Activated CD4-positive, CD25-positive, alpha-beta regulatory T cell treated with anti-CD3 and anti-CD28 coated beads, Interleukin-2, amount 50 U/mL, for 16 hours (primary cell): Measurements from ENCODE around the gene LMTK2.
"Not testable (repeated sequence)": the region's sequence is repeated elsewhere in the genome, so short reads cannot be mapped to it uniquely, and the experiment has no call there.

Source experiments
- DNase-seq: peaks from one replicate; pipeline ENCODE4 v3.0.0-alpha.2; 2020; ENCODE audit warnings: low read depth, low spot score

The LMTK2 gene

GRCh38 chr7:98105942-98106544 is 619 bp upstream of the LMTK2 start:
- no peak for DNase-seq

- DNase-seq: no peak
Observed at GRCh38 chr7:98107313-98107721, 655 bp downstream of the LMTK2 start.

DNA sequence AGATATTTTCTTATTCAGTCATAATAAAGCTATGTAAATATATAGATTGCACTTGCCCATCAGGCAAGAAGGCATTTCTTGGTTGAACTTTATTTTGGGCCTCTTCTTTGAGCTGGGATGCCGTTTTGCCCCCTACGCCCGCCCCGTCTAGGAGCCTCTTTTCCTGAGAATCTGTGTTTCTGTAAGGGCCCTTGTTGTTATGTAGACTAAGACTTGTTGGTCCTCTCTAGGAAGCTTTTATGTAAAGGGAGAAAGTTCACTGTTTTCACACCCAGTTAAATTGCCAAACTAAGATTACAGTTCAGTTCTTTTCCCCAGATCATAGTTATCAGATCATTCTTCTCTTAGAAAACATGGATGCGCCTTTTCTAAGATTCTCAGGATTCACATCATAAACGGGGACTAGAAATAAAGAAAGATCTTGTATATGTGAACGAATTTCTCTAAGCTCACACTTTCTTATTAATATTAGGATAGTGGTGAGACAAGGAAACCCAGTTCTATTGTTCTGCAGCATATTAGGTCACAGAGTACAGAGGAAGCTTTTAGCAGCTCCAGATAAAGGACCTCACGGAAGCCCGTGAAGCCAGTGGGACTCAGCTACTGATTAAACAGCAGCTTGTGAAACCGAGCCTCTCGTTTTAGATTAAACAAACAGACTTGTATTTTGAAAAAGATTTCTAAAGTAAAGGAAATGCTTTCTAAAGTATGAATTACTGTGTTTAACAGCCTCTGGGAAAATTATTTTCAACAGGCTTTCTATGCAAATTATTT is 3.8 kb downstream of the LMTK2 start:
- no peak for DNase-seq

DNA sequence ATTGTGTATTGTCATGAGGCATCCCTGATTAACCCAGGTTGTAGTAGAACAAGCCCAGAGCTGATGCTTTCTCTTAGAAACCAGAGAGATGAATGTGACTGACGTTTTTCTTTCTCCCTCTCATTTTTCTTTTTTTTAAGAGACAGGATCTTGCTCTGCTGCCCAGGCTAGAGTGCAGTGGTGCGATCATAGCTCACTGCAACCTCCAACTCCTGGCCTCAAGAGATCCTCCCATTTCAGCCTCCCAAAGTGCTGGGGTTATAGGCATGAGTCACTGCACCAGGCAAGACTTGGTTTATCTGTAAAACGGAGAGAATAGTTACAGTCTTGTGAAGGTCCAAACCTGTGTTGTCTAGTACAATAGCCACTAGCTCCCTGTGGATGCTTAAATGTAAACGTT is 5.4 kb downstream of the LMTK2 start:
- no peak for DNase-seq

- DNase-seq: no peak
Observed at GRCh38 chr7:98115746-98116525, 9.3 kb downstream of the LMTK2 start.

GRCh38 chr7:98116656-98117461 is 10.2 kb downstream of the LMTK2 start:
- DNase-seq: no peak

GRCh38 chr7:98119256-98119918 is 12.7 kb downstream of the LMTK2 start:
- no peak for DNase-seq

GRCh38 chr7:98120559-98120958 is 13.9 kb downstream of the LMTK2 start:
- no peak for DNase-seq

GRCh38 chr7:98121388-98121787 is 14.7 kb downstream of the LMTK2 start:
- DNase-seq: not testable (repeated sequence)

GRCh38 chr7:98123365-98123696 is 16.7 kb downstream of the LMTK2 start:
- no peak for DNase-seq

GRCh38 chr7:98125759-98126158 is 19.1 kb downstream of the LMTK2 start:
- DNase-seq: no peak

- no peak for DNase-seq
Observed at GRCh38 chr7:98126311-98127142, 19.9 kb downstream of the LMTK2 start.

GRCh38 chr7:98128346-98128745 is 21.7 kb downstream of the LMTK2 start:
- no peak for DNase-seq

DNA sequence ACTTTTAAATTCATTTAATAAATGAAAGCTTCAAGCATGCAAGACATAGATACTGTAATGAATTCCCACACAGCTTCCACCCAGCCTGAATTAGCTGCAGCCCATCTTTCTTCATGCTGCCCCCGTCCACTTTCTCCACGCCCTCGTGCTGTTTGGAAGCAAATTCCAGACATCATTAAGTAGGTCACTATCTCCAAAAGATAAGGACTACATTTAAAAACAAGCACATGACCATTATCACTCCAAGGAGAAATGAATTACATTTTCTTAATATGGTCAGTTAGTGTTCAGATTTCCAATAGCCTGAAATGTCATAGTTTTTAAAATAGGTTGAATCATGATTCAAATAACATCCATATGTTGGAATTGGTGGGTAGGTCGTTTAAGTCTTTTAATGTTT is 24.3 kb downstream of the LMTK2 start:
- DNase-seq: no peak

DNA sequence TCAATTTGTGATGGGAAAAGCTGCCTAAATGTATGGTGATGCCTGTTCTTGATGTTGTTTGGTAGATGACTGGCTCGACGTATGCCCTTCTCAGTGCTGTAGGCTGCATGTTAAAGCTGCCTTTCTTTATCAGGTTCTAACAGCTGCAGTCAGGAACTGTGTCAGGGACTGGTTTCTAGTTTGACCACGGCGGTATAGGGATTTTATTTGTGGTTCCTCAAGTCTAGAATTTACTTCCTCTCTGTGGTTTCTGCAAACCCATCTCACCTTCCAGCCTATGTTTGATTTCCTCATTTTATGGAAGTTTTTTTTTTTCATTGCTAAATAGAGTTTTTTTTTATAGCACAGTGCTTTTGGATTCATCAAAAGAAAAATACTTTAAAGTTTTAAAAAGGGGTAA is 26.5 kb downstream of the LMTK2 start:
- DNase-seq: no peak

DNA sequence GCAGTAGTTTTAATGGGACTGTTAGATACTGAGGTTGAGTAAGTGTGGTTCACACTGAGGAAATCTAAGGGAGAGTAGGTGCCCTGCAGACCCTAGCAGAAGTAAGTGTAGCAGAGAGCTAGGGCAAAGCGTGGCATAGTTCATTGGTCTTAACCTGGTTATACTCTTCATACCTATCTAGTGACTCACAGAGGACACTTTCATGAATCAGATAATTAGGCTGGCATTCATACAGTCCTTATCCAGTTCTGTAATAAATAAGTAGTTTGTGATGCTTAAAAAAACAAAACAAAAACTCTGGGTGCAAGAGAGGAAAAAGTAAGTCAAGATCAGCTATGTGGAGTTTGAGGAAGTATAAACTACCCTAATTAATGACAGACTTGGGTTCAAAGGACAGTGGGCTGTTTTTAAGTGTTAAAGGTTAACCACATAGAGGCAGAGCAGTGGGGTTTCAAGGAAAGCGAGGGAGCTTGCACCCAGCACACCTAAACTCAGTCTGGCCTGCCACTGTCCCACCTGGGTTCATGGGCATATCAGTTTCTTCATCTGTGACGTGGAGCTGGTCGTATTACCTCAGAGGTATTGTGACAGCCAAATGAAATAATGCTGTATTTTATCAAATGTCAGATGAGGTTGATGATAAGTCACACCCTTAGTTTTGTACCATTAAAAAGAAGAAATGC is 27.1 kb downstream of the LMTK2 start:
- DNase-seq: no peak

DNA sequence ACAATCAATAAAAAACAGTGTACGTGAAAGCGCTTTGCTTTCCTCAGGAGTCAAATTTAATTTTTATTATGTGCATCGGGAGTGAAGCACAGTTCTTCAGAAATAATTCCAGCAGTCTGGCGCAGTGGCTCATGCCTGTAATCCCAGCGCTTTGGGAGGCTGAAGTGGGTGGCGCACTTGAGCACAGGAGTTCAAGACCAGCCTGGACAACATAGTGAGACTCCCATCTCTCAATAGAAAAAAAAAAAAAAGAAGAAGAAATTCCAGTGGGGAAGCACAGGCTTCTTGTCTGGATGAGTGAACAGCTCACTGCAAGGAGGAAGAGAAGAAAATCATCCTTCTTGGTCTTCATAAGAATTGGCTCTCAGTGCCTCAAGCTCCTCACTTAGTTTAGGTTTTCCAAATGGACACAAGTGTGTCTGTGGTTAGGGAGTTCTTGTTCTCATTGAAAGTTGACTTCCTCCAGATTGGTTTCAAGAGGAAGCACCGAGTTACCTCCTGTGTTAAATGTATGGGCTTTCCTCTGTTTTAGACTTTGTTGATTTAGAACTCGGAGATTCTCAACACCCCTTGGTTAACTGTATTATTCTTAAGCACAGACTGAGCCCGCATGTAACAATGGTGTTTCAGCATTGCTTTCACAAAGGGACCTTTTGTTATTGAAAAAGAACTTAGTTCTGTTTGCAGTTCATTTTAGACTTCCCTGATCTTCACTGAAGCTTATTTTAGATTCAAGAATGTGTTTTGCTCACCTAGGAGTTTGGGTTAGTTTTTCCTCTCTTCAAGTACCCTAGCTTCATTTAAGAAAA is 28.0 kb downstream of the LMTK2 start:
- DNase-seq: no peak

- DNase-seq: no peak
Observed at GRCh38 chr7:98135984-98136383, 29.3 kb downstream of the LMTK2 start.

DNA sequence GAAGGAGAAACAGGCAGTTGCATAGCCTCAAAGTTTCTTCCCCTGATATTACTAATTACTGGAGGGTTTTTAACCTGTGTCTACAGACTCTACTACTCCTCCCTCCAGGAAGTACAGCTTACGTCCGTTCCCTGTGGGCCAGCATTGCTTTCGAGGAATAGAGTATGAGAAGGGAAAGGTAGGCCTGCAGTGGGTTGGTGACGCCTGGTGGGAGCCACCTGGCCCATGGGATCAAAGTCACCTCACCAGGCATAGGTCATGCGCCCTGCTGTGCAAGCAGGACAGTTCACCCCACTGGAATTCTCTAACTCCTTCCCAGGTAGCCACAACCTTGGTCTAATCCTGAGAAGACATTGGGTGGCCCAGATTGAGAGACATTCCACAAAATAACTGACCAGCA is 29.8 kb downstream of the LMTK2 start:
- no peak for DNase-seq
